Measurements from ENCODE around the gene CCNB1IP1.
"Not testable (repeated sequence)": the region's sequence is repeated elsewhere in the genome, so short reads cannot be mapped to it uniquely, and the experiment has no call there.

Gene CCNB1IP1

GRCh38 chr14:20372796-20373195, 39.7 kb upstream of the CCNB1IP1 start:
- no peak overlapping the region for H3K18ac ChIP-seq (ENCODE audit: low read length)
- peaks cover 8 to 90% of the 10 kb centered on the region in 2 donors for H3K36me3 ChIP-seq (replicated peaks in 1 of 2; ENCODE audit: control insufficient read depth in 2 of 2, insufficient read depth in 2 of 2, low read length in 2 of 2)

GRCh38 chr14:20365928-20366327, 32.8 kb upstream of the CCNB1IP1 start:
- H3K27me3 ChIP-seq (ENCODE audit: control insufficient read depth in 3 of 3, insufficient read depth in 3 of 3, low read depth in 1 of 3, low read length in 3 of 3), result no peaks in the 10 kb centered on the region
- H3K9ac ChIP-seq (ENCODE audit: low read depth, low read length, poor library complexity), result no peak overlapping the region
- H2BK120ac ChIP-seq (ENCODE audit: low read depth, low read length), result no peak overlapping the region
- peaks cover 5 to 55% of the 10 kb centered on the region in 2 donors for H3K36me3 ChIP-seq (replicated peaks in 1 of 2; ENCODE audit: control insufficient read depth in 2 of 2, insufficient read depth in 2 of 2, low read length in 2 of 2)
- H2BK12ac ChIP-seq (ENCODE audit: low read length), result no peak overlapping the region
- no peaks in the 10 kb centered on the region for H3K9me3 ChIP-seq (replicated peaks in 1 of 2; ENCODE audit: control insufficient read depth in 2 of 2, insufficient read depth in 1 of 2, low read depth in 1 of 2, low read length in 2 of 2)
- no peak overlapping the region for H4K8ac ChIP-seq (ENCODE audit: low read depth, low read length)
- no peak overlapping the region for H3K23ac ChIP-seq (ENCODE audit: low read depth, low read length, poor library complexity)
- no peak overlapping the region for H2AK5ac ChIP-seq (ENCODE audit: low read depth, low read length)
- no peak for DNase-seq (ENCODE audit: low spot score)
- H3K4ac ChIP-seq (ENCODE audit: low read length), result no peak overlapping the region
- H2BK15ac ChIP-seq (ENCODE audit: low read length), result no peak overlapping the region
- H3K4me3 ChIP-seq (ENCODE audit: low read length in 2 of 2), result no peak overlapping the region
- H3K27ac ChIP-seq (replicated peaks; ENCODE audit: low read length), result no peak overlapping the region
- no peak overlapping the region for H2AFZ ChIP-seq (ENCODE audit: low read length)
- no peak overlapping the region for H3K18ac ChIP-seq (ENCODE audit: low read length)
- no peak overlapping the region for H3K14ac ChIP-seq (ENCODE audit: low read length)
- H2BK5ac ChIP-seq (ENCODE audit: low read length), result no peak overlapping the region
- H4K91ac ChIP-seq (ENCODE audit: low read depth, low read length, poor library complexity), result no peak overlapping the region
- H3K4me2 ChIP-seq (ENCODE audit: insufficient read depth, low read length, poor library complexity, severe bottlenecking), result no peak overlapping the region
- H3K4me1 ChIP-seq (ENCODE audit: control insufficient read depth in 2 of 2, insufficient read depth in 1 of 2, low read depth in 1 of 2, low read length in 2 of 2), result no peaks in the 10 kb centered on the region
- H3K79me1 ChIP-seq (ENCODE audit: low read depth, low read length), result no peaks in the 10 kb centered on the region

More at GRCh38 chr14:20372796-20373195, 39.7 kb upstream of the CCNB1IP1 start:
- Histone ChIP-seq H3K4me2 (ENCODE audit: insufficient read depth, low read length, poor library complexity, severe bottlenecking) (no peak overlapping the region), H3K23ac (ENCODE audit: low read depth, low read length, poor library complexity) (no peak overlapping the region), H2BK120ac (ENCODE audit: low read depth, low read length) (no peak overlapping the region), H3K4ac (ENCODE audit: low read length) (no peak overlapping the region), H3K27me3 (ENCODE audit: control insufficient read depth in 3 of 3, insufficient read depth in 3 of 3, low read depth in 1 of 3, low read length in 3 of 3) (no peaks in the 10 kb centered on the region), H2AFZ (ENCODE audit: low read length) (no peak overlapping the region), H4K8ac (ENCODE audit: low read depth, low read length) (no peak overlapping the region), H4K91ac (ENCODE audit: low read depth, low read length, poor library complexity) (no peak overlapping the region), H3K79me1 (ENCODE audit: low read depth, low read length) (no peaks in the 10 kb centered on the region), H2BK5ac (ENCODE audit: low read length) (no peak overlapping the region), H2AK5ac (ENCODE audit: low read depth, low read length) (no peak overlapping the region), H3K14ac (ENCODE audit: low read length) (no peak overlapping the region), H3K9ac (ENCODE audit: low read depth, low read length, poor library complexity) (no peak overlapping the region), H2BK12ac (ENCODE audit: low read length) (no peak overlapping the region), H3K27ac (replicated peaks; ENCODE audit: low read length) (no peak overlapping the region), H3K4me3 (ENCODE audit: low read length in 2 of 2) (no peak overlapping the region), H3K9me3 (replicated peaks in 1 of 2; ENCODE audit: control insufficient read depth in 2 of 2, insufficient read depth in 1 of 2, low read depth in 1 of 2, low read length in 2 of 2) (no peaks in the 10 kb centered on the region), H3K4me1 (ENCODE audit: control insufficient read depth in 2 of 2, insufficient read depth in 1 of 2, low read depth in 1 of 2, low read length in 2 of 2) (no peaks in the 10 kb centered on the region), H2BK15ac (ENCODE audit: low read length) (no peak overlapping the region)
- DNase-seq (ENCODE audit: low spot score), result no peak
- no CpG with 5 or more reads among the region's 5 CpGs for WGBS, 2 donors (ENCODE audit: extremely low coverage in 2 of 2, insufficient read length in 2 of 2, insufficient replicate concordance in 1 of 2)

GRCh38 chr14:20358474-20358873, 25.4 kb upstream of the CCNB1IP1 start:
- H4K8ac ChIP-seq (ENCODE audit: low read depth, low read length); H2BK15ac ChIP-seq (ENCODE audit: low read length); DNase-seq (ENCODE audit: low spot score); H3K4me3 ChIP-seq (ENCODE audit: low read length in 2 of 2); H3K4me2 ChIP-seq (ENCODE audit: insufficient read depth, low read length, poor library complexity, severe bottlenecking); H3K79me1 ChIP-seq (ENCODE audit: low read depth, low read length); H3K4me1 ChIP-seq (ENCODE audit: control insufficient read depth in 2 of 2, insufficient read depth in 1 of 2, low read depth in 1 of 2, low read length in 2 of 2); H2BK5ac ChIP-seq (ENCODE audit: low read length); H3K9me3 ChIP-seq (replicated peaks in 1 of 2; ENCODE audit: control insufficient read depth in 2 of 2, insufficient read depth in 1 of 2, low read depth in 1 of 2, low read length in 2 of 2); H4K91ac ChIP-seq (ENCODE audit: low read depth, low read length, poor library complexity); H2BK120ac ChIP-seq (ENCODE audit: low read depth, low read length); H2BK12ac ChIP-seq (ENCODE audit: low read length); H3K23ac ChIP-seq (ENCODE audit: low read depth, low read length, poor library complexity); H3K27me3 ChIP-seq (ENCODE audit: control insufficient read depth in 3 of 3, insufficient read depth in 3 of 3, low read depth in 1 of 3, low read length in 3 of 3); H3K4ac ChIP-seq (ENCODE audit: low read length); H3K18ac ChIP-seq (ENCODE audit: low read length); H3K9ac ChIP-seq (ENCODE audit: low read depth, low read length, poor library complexity); H3K14ac ChIP-seq (ENCODE audit: low read length); H2AK5ac ChIP-seq (ENCODE audit: low read depth, low read length); H3K27ac ChIP-seq (replicated peaks; ENCODE audit: low read length); H2AFZ ChIP-seq (ENCODE audit: low read length): not testable (repeated sequence)
- H3K36me3 ChIP-seq (replicated peaks in 1 of 2; ENCODE audit: control insufficient read depth in 2 of 2, insufficient read depth in 2 of 2, low read length in 2 of 2), result peaks cover 27 to 69% of the 10 kb centered on the region in 2 donors
- WGBS, 2 donors (ENCODE audit: extremely low coverage in 2 of 2, insufficient read length in 2 of 2, insufficient replicate concordance in 1 of 2), result no CpG with 5 or more reads among the region's 3 CpGs

- no peak overlapping the region for H3K27ac ChIP-seq (replicated peaks; ENCODE audit: low read length)
- peaks cover 28 to 84% of the 10 kb centered on the region in 2 donors for H3K36me3 ChIP-seq (replicated peaks in 1 of 2; ENCODE audit: control insufficient read depth in 2 of 2, insufficient read depth in 2 of 2, low read length in 2 of 2)
- no peaks in the 10 kb centered on the region for H3K79me1 ChIP-seq (ENCODE audit: low read depth, low read length)
- H3K4me2 ChIP-seq (ENCODE audit: insufficient read depth, low read length, poor library complexity, severe bottlenecking), result no peak overlapping the region
- H3K4me1 ChIP-seq (ENCODE audit: control insufficient read depth in 2 of 2, insufficient read depth in 1 of 2, low read depth in 1 of 2, low read length in 2 of 2), result no peaks in the 10 kb centered on the region
- H4K8ac ChIP-seq (ENCODE audit: low read depth, low read length), result no peak overlapping the region
- WGBS, 2 donors (ENCODE audit: extremely low coverage in 2 of 2, insufficient read length in 2 of 2, insufficient replicate concordance in 1 of 2), result no CpG with 5 or more reads among the region's 3 CpGs
- no peaks in the 10 kb centered on the region for H3K9me3 ChIP-seq (replicated peaks in 1 of 2; ENCODE audit: control insufficient read depth in 2 of 2, insufficient read depth in 1 of 2, low read depth in 1 of 2, low read length in 2 of 2)
- H2AFZ ChIP-seq (ENCODE audit: low read length), result no peak overlapping the region
- no peak overlapping the region for H2BK5ac ChIP-seq (ENCODE audit: low read length)
- no peak overlapping the region for H3K4ac ChIP-seq (ENCODE audit: low read length)
- H4K91ac ChIP-seq (ENCODE audit: low read depth, low read length, poor library complexity), result no peak overlapping the region
- no peak overlapping the region for H2BK120ac ChIP-seq (ENCODE audit: low read depth, low read length)
- H3K9ac ChIP-seq (ENCODE audit: low read depth, low read length, poor library complexity), result no peak overlapping the region
- H3K4me3 ChIP-seq (ENCODE audit: low read length in 2 of 2), result no peak overlapping the region
- no peaks in the 10 kb centered on the region for H3K27me3 ChIP-seq (ENCODE audit: control insufficient read depth in 3 of 3, insufficient read depth in 3 of 3, low read depth in 1 of 3, low read length in 3 of 3)
- DNase-seq (ENCODE audit: low spot score), result no peak
- no peak overlapping the region for H2BK12ac ChIP-seq (ENCODE audit: low read length)
- no peak overlapping the region for H2AK5ac ChIP-seq (ENCODE audit: low read depth, low read length)
- H3K18ac ChIP-seq (ENCODE audit: low read length), result no peak overlapping the region
- no peak overlapping the region for H3K14ac ChIP-seq (ENCODE audit: low read length)
- H3K23ac ChIP-seq (ENCODE audit: low read depth, low read length, poor library complexity), result no peak overlapping the region
- H2BK15ac ChIP-seq (ENCODE audit: low read length), result no peak overlapping the region
Observed at GRCh38 chr14:20356422-20356821, 23.3 kb upstream of the CCNB1IP1 start.

Measured in neuronal stem cell (in vitro differentiated cells).